Dedifferentiated amniotic fluid mesenchymal stem cell (primary cell): ENCODE measurements around the gene KRT74.

Experiments
- DNase-seq: peaks from one replicate; pipeline ENCODE4 v3.0.0-alpha.2; 2016; ENCODE audit errors: extremely low spot score

The KRT74 gene

GRCh38 chr12:52521175-52521567, 52.5 kb downstream of the KRT74 start:
- DNase-seq, result no peak

DNA sequence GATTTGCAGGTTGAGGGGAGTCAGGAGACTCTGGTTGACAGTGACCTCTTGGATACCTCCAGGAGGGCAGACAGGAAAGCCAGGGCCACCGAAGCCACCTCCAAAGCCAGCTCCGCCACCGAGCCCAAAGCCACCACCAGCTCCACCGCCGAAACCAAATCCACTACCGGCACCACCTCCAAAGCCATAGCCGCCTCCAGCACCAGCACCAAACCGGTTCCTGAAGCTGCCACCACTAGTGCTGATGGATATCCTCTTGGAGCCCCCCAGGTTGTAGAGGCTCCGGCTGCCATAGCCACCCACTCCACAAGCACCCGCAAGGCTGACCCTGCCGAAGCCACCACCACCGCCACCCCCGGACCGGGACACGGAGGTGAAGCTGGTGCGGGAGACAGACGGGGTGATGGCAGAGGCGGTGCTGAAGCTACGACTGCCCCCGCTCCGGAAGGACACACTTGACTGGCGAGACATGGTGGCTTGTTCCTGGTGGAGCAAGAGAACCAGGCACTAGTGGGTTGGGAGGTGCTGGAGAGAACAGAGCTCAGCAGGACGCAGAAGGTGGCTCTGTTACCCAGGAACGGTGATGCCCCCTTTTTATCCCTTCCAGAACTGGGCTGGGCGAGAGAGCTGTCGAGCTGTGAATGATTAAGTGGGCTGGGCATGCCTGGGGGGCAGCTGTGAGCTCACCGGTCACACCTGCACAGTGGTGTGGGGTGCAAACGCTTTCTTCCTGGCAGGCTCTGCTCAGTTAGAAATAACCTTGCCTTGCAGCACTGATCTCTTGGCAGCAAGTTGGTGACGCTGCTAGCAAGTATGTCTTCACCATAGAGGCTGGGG, 53.6 kb downstream of the KRT74 start, which contains the start of gene KRT5:
Gene KRT5, minus strand, starts transcription at position 569 of the 837 bp plus-strand sequence. Its CDS starts 98 bp downstream, at position 471.
- no peak for DNase-seq

DNA sequence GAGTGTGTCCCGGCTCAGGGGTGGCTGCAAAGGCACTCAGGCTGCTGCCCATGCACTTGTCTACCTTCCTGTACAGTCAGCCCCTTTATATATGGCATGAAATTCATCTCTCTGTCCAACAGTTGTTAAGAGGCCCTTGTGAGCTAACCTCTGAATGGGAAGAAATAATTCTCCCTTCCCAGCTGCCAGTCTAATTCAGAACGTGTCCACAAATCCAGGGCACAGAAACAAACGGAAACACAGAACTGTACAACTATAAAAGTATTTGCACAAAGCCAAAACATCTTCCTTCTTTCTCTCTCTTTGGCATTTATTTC, 54.3 kb downstream of the KRT74 start:
- no peak for DNase-seq

- no peak for DNase-seq
These were observed 54.9 kb downstream of the KRT74 start for GRCh38 chr12:52518574-52519386.

GRCh38 chr12:52517888-52518287, 55.8 kb downstream of the KRT74 start:
- no peak for DNase-seq

DNA sequence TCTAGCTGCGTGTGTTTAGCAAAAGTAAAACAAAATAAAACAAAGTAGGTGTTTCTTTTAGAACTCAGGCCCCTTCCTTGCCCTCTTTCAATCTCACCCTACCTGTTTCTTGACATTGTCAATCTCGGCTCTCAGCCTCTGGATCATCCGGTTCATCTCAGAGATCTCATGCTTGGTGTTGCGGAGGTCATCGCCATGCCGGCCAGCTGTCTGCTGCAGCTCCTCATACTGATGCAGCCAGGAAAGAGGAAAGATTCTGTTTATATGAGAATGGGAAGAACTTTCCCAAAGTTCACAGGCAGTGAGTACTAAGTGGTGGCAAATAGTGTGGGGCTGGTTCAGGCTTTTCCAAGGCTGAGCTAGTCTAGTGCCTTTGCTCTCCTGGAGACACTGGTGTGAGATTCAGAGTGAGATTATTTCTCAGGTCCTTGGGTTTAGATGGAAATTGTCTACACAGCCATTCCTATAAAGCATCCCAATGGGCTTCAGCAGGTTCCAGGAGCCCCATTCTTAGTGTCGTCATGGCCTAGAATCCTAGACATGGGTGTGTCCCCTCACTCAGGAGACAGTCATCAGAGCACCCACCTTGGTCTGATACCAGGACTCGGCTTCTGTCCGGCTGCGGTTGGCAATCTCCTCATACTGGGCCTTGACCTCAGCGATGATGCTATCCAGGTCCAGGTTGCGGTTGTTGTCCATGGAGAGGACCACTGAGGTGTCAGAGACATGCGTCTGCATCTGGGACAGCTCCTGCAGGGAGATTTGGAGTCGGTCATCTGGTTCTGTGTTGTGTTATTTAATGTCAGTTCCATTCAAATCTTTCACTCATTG, 56.4 kb downstream of the KRT74 start:
- no peak for DNase-seq

GRCh38 chr12:52515927-52516831, 57.5 kb downstream of the KRT74 start:
- DNase-seq, result no peak
